Activated naive CD8-positive, alpha-beta T cell treated with anti-CD3 and anti-CD28 coated beads, Interleukin-2, amount 50 U/mL, for 24 hours (primary cell): ENCODE measurements around the gene ZNF302.
A peak's percentile ranks its signal among the peaks of the same experiment; 100 is the strongest.

Experiments
- ATAC-seq: fragments of 150-1000 bp; cut with Tn5 transposase; one replicate; pipeline ENCODE4 v1.10.0; 2021
- DNase-seq: peaks from one replicate; pipeline ENCODE4 v3.0.0; 2021
- H3K27ac Mint-ChIP-seq: one replicate; pipeline ENCODE4 v1.8.0; 2021; ENCODE audit warnings: mild to moderate bottlenecking, mixed read lengths
- H3K27me3 Mint-ChIP-seq: one replicate; pipeline ENCODE4 v1.8.0; 2021; ENCODE audit warnings: mixed read lengths
- H3K36me3 Mint-ChIP-seq: one replicate; pipeline ENCODE4 v1.8.0; 2021; ENCODE audit warnings: low read depth, mixed read lengths
- H3K4me1 Mint-ChIP-seq: one replicate; pipeline ENCODE4 v1.8.0; 2021; ENCODE audit warnings: mixed read lengths
- H3K4me3 Mint-ChIP-seq: one replicate; pipeline ENCODE4 v1.8.0; 2021; ENCODE audit warnings: mild to moderate bottlenecking, moderate library complexity, mixed read lengths
- H3K9me3 Mint-ChIP-seq: one replicate; pipeline ENCODE4 v1.8.0; 2021; ENCODE audit warnings: mixed read lengths

ZNF302 gene

GRCh38 chr19:34733266-34733745 lies 55.8 kb downstream of the ZNF302 start:
- H3K4me3 Mint-ChIP-seq: peak overlapping the region; percentile 94

DNA sequence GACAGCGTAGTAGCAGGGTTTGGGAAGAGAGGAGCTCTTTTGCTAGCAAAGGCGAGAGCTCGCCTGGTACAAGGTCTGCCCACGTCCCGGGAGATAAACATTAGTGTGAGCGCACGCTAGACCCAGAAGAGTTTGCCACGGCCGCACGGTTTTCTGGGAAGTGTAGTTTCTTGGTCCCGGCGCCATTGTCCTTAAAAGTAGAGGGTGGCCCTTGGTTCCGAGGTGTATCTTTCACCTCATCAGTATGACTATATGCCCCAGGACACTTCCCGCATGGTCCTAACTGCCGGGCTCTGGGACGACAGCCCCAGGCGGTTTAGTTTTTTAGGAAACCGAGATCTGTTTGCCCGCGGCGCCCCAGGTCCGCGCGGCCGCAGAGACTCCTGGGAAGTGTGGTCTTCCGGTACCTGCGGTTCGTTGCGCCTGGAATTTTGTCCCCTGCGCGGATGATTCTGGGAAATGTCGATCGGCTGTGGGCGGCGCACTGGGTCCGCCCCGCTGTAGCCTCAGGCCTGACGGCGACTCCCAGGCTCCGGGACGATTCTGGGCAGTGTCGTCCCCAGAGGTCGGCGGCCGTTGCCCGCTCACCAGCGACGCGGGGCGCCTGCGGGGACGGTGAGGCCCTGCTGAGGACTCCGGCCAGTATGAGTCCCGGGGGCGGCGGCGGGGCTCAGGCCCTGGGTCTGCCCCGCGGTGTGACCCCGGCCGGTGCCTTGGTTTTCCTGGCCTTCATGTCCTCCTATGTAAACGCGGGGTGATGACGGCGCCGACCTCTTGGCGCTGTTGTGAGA lies 56.5 kb downstream of the ZNF302 start, which contains the start of gene ZNF181:
Gene ZNF181 (plus strand): TSS at position 498 of the 791 bp plus-strand sequence. CDS start 795 bp downstream, outside the sequence.
- peaks cover 22% of the 10 kb centered on the region for H3K9me3 Mint-ChIP-seq
- ATAC-seq (peak; percentile 87), DNase-seq (peak; percentile 79)
- H3K27ac Mint-ChIP-seq: peak within 1 kb of the TSS; percentile 97
- H3K4me3 Mint-ChIP-seq: peak within 1 kb of the TSS; percentile 94
- H3K27me3 Mint-ChIP-seq: peaks cover 2% of the 10 kb centered on the region
- H3K4me1 Mint-ChIP-seq: peaks cover 23% of the 10 kb centered on the region
- H3K36me3 Mint-ChIP-seq: peaks cover 33% of the 10 kb centered on the region

More at GRCh38 chr19:34733266-34733745, 55.8 kb downstream of the ZNF302 start:
- Mint-ChIP-seq H3K9me3 (peaks cover 18% of the 10 kb centered on the region), H3K4me1 (peaks cover 23% of the 10 kb centered on the region), H3K36me3 (peaks cover 29% of the 10 kb centered on the region), H3K27ac (peak overlapping the region; percentile 97), H3K27me3 (peaks cover 2% of the 10 kb centered on the region)
- ATAC-seq (peak; percentile 3), DNase-seq (no peak)

- Mint-ChIP-seq H3K4me3 (peak overlapping the region; percentile 94), H3K27ac (peak overlapping the region; percentile 97), H3K27me3 (no peaks in the 10 kb centered on the region), H3K9me3 (peaks cover 29% of the 10 kb centered on the region), H3K36me3 (peaks cover 40% of the 10 kb centered on the region), H3K4me1 (peaks cover 23% of the 10 kb centered on the region)
- ATAC-seq (no peak), DNase-seq (no peak)
Observed at GRCh38 chr19:34734537-34735103, 57.1 kb downstream of the ZNF302 start.
